DMS114 treated with DMSO at 0.1 percent for 48 hours (cell line): ENCODE results near the gene TTC17.
"Not testable (repeated sequence)": the region's sequence is repeated elsewhere in the genome, so short reads cannot be mapped to it uniquely, and the experiment has no call there.

Experiments used
- DNase-seq: peaks from one replicate; lab custom pipeline; 2025; ENCODE audit not compliant: unreplicated experiment; lab: John Stamatoyannopoulos, UW

TTC17 gene

DNA sequence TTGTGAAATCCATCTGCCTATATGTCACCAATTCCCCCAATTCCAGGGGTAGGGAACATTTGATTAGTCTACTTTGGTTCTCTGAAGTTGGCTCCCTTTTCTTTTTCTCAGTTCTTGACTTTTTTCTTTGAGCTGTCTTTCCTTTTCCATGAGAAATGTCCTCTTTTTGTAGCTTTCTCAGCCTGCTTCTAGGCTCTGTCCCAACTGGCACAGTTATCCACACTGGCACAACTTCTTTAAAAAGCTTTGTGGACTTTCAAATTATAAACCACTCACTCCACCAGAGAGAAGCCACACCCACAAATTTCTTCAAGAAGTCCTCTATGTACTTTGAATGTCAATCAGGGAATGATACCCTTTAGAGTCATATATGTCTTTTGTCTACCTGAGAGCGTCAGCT lies 100.5 kb downstream of the TTC17 start:
- DNase-seq: no peak

DNA sequence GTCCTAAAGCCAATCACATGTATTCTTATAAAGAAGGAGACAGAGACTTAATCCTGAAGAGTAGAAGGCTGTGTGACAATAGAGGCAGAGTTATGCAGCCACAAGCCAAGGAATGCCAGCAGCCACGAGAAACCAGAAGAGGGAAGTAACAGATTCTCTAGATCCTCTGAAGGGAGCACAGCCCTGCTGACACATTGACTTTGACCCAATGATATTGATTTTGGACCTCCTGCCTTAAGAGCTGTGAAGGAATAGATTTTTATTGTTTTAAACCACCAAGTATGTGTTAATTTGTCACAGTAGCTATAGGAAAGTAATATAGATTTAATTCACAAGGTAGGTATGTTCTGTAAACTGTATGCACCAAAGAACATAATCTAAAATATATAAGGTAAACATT lies 103.6 kb downstream of the TTC17 start:
- DNase-seq: no peak

DNA sequence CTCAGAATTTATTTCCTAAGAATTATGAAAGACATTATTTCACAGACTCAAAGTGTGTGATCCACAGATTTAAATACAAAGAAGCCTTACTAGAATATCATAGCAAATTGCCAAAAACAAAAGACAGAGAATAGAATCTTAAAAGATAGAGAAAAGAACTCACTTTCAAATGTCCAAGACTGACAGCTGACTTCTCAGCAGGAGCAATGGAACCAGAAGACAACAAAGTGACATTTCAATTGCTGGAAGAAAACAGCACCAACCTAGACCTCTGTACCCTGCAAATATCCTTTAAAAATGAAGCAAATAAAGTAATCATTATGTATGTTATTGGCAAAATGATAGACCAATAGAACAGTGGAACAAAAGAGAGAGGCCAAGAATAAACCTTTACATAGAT lies 109.2 kb downstream of the TTC17 start:
- no peak for DNase-seq

DNA sequence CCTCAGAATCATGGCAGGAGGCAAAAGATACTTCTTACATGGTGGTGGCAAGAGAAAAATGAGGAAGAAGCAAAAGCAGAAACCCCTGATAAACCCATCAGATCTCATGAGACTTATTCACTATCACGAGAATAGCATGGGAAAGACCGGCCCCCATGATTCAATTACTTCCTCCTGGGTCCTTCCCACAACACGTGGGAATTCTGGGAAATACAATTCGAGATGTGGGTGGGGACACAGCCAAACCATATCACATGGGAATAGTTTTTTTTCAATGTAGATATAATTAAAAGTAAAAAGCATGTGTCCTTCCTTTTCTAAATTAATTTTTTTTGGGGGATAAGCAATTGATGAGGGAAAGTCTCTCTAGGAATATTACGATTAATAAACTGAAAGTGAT lies 118.8 kb downstream of the TTC17 start:
- DNase-seq: not testable (repeated sequence)

DNA sequence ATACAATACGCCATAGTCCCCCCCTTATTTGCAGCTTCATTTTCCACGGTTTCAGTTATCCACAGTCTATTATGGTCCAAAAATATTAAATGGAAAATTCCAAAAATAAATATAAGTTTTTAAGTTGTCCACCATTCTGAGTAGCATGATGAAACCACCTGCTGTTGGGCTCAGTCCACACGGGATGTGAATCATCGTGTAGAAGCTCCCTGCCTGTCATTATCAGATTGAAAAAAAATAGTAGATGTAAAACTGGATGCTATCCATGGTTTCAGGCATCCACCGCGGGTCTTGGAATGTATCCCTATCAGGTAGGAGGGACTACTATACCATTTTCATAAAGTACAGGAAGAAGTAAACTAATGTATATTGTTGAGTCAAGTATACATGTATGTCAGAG lies 127.4 kb downstream of the TTC17 start:
- no peak for DNase-seq

DNA sequence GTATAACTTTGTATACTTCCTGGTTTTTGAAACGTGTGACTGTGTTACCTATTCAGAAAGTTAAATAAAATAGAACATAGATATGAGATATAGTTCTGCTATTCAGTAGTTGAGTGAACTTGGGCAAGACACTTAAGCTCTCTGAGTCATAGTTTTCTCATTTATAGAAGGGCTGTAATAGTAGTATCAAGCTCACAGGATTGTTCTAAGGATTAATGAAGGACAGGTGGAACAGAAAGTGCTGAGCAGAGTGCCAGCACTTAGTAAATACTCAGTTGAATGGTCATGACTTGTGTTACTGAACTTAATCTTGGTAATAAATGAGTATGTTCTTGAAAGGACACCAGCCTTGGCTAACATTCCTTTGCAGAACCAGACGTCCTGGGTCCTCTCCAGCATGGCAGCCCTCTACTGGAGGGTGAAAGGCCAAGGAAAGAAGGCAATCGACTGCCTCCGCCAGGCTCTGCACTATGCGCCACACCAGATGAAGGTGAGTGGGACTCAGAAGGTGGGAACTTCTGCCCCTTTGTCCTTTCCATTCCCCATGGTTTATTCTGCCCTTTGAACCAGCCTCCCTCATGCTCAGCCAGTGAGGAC lies 131.2 kb downstream of the TTC17 start:
- no peak for DNase-seq

DNA sequence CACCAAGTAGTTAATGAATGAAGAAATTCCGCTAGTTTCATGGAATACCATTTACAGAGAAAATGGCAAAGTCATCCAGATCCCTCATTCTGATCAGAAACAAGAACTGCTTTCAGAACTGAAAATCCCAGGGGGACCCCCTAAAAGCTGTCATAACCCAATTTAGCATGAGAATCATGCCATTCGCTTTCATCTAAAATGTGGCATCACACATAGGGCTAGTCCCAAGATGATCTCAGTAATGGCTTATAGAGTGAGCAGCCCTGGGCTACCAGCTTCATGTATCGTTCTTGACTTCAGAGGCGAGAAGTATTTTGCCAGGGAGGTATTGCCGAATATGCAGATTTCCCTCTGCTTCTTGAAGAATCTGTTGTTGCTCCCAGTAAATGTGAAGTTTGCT lies 134.0 kb downstream of the TTC17 start:
- DNase-seq: no peak

DNA sequence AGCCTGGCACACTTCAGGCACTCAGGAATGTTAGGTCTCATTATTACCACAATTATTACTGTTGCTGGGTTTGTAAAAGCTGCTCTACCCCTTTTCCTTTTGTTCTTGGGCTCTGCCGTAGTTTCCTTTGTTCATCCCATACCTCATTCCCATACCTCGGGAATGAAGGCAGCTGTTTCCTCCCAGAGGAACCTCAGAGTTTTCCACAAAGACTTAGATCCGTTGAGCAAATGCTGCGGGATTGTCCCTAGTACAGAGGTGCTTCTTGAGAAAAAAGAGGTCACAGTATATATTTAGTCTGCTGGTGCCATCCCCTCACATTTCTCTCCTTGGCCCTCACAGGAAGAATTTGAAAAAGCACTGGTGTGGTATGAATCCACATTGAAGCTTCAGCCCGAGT lies 134.7 kb downstream of the TTC17 start:
- DNase-seq: no peak

DNA sequence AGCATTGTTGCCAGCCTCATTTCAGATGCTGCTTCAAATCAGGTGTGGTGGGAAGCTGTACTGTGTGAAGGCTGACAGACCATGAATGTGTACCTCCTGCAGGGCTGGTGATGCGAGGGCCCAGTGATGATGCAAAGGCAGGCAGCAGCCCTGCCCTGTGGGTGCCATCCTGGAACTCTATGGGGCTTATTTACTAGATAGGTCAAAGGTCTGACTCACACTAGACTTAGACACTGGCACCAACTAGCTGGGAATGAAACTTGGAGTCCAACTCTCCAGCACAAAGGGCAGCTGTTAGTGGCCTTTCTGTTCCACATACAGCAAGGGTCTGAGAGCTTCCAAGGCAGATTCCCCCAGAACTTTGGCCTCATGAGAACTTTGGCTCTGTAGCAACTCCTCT lies 138.4 kb downstream of the TTC17 start:
- DNase-seq: no peak

DNA sequence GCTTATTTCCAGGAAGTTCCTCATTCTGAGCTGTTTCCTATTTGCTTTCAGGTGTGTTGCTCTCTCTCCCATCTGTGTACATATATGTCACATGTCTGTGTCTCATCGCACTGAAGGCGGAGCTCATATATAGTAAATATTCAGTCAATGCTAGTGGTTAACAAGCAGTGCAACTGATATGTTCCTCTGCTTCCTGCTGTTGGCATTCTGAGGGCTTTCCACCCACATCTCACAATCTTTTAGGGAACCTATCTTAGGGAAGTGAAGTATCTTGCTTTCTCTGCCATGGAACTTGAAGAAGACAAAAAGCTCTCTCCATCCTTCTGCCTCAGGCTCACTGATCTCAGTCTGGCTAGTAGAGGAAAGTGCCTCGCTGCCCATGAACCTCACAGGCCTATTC lies 139.8 kb downstream of the TTC17 start:
- no peak for DNase-seq

DNA sequence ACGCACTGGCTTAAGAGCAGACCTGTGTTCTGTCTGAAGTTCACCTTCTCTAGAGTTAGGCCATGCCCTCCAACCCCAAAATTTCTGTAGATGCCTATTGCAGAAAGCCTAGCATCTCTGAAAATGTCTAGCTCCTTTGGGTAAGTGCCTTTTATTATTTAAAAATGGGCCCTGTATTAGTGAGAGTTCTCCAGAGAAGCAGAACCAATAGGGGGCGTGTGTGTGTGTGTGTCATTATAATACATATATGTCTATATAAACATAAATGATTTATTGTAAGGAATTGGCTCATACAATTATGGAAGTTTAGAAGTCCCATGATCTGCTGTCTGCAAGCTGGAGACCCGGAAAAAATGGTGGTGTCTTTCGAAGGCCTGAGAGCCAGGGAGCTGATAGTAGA lies 144.7 kb downstream of the TTC17 start:
- DNase-seq: no peak

DNA sequence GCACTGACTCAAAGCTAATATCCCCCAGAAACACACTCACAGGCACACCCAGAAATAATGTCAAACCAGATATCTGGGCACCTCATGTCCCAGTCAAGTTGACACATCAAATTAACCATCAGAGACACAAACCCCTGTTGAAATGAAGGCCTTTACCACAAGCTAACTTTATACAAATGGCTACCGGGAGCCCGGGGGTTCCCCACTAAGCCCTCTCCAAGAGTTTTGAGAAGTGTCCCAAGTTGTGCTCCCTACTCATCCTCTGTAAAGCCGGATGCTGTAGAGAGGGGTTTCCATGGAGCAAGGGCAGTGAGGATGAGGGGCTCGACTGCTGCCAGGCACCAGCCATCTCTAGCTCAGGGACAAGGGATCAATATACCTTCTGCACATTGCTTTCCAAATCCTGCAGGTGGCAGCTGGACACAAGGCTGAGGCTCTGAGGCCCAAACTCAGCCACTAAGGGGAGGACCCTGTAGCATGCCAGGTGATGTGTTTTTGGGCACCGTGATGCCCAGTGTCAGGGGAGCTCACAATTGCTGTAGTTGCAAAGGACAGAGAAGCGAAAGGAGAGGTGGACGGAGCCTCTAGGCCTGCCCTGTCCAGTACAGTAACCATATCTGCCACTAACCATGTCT lies 145.7 kb downstream of the TTC17 start:
- DNase-seq: peak; percentile 20

DNA sequence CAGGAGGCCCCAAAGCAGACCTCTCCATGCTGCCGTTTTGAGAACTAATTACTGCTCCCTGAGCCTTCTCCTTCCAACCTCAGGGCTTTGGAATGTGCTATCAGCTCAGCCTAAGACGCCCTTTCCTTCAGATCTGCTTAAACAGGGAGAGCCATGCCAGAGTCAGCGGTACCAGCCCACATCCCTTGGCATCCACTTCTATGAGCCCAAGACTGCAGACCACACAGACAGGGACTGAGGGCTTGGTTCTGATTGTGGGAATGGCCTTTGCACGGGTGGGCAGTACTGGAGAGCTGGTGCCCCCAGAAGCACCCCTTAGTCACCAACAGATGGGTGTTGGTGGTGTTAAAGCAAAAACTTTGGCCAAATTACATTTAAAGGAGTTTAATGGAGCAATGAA lies 146.5 kb downstream of the TTC17 start:
- no peak for DNase-seq

DNA sequence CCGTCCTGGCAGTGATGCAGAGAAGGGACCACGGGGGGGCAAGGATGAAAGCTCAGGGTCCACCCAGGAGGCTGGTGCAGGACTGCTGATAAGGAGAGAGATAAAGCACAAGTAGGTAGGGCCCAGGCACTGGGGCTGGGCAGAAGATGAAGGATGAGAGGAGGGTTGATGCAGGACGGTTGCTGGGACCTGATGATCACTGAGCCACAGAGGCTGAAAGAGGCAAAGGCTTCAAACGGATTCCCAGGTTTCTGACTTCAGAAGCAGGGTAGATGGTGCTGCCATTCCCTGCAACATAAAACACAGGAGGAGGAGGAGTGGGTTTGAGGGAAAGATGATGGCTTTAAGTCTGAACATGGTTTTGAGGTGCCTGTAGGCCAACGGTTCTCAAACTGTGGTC lies 148.5 kb downstream of the TTC17 start:
- DNase-seq: no peak

DNA sequence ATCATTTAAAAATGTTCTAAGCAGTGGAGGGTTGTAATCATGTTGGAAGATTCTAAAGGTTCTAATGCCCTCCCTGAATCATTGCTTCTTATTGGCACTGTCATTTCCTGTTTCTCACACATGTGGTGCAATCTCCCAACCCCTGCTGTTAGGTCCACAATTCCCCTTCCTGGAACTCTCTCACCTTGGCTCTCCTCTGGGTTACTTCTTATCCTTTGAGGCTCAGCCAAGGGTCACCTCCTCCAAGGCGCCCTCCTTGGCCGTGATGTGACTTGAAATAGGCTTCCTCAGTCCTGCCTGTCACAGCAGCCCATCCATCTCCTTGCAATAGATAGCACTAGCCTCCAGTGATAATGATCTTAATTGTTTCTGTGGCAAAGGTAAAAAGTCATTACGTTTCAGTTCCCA lies 149.8 kb downstream of the TTC17 start:
- DNase-seq: no peak

DNA sequence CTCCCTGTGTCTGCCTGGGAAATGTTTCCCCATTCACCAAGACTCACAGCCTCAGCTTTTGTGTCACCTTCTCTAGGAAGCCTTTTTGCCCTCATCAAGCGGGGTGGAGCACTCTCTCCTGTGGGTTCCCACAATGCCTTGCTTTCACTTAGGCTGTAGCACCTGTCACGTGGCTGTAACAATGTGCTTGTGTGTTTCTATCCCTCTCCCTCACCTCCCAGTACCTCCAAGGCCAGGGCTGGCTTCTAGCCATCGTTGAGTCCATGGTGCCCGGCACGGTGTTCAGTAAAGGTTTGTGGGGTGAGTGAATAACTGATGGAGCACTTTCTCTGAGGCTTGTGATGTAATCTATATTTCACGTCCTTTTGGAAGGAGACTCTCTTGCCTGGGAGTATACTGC lies 153.2 kb downstream of the TTC17 start:
- DNase-seq: no peak

DNA sequence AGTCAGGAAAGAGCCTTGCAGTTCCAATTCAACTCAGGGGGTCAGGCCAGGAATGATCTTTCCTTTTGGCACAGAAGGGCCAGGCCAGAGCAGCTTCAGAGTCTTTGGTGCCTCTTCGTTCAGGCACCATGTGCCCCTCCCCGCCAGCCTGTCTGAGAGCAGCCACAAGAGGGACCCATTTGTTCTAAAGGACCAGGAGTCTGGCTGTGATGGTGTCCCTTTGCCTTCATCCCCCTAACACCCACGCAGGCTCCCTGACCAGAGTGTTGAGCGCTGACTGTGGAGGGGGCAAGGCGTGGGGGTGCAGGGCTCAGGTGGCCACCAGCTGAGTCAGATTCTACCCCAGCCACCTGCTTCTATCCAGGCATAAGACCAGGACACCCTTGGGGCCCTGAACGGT lies 156.4 kb downstream of the TTC17 start:
- peak; percentile 6 for DNase-seq

DNA sequence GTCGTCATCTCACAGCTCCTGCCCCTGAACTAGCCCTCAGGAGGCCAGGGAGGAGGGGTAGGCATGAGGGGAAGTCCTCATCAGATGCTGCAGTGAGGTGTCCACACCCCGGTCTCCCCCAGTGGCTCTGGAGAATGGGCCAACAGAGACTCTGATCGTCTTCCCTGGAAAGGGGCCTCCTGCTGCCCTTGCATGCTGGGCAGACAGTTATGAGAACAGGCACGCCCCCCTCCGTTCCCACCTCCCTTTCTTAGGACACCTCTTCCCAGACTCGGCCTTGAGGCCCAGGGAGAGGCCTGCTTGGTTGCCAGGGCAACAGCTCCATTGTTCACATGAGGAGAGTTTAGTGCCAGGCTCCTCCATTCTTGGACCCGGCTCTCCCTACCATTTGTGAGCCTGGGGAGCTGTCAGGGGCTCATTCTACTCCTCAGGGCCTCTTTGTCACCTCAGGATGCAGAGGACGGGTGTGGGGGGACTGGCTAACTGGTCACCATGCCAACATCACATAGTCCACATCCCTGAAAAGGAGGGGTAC lies 157.7 kb downstream of the TTC17 start:
- no peak for DNase-seq

DNA sequence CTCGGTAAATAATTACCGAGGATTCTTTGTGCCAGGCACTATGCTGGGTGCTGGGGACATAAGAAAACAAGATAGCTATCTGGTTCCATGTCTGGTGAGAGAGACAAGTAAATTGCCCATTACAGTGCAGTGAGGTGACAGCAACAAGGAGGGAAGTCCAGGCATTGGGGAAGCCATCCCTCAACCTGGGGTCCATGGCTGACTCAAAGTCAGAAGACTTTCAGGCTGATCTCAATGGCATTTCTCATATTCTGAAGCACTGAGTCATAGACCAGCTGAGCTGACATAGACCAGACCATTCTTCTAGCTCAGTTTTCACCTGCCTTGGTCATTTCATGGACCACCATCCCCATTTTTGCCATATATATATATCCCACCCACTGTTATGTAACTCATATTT lies 158.8 kb downstream of the TTC17 start:
- DNase-seq: no peak

DNA sequence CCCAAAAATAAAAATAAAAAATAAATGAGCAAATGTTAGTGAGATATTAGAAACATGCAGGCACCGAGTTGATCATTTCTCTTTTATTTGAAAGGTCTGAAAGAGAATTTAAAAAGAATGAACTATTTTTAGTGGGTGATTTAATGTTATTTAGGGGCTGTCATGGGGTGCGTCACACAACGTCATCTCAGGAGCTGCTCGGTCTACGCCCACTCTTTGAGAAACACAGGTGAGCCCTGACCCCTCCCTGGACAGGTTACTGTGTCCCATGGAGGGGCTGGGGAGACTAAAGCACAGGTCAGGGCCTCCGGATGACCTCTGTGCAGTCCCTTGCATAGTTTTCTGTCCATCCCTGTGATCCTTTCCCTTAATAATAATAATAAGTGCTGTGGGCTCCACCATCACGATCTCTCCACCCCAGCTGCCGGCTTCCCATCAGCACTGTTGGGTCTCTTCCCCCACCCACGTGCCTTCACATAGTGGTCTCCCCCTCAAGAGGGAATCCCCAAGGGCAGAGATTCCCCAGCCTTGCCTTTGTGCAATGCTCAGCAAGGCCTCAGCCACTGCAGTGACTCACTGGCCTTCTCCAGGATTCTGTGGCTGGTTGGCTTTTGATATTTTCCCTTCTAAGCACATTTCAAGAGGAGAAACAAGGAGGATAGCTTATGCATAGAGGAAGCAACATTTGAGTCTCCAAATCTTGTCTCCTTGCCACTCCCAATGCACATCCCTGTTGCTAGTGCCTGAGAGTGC lies 159.9 kb downstream of the TTC17 start:
- DNase-seq: no peak

DNA sequence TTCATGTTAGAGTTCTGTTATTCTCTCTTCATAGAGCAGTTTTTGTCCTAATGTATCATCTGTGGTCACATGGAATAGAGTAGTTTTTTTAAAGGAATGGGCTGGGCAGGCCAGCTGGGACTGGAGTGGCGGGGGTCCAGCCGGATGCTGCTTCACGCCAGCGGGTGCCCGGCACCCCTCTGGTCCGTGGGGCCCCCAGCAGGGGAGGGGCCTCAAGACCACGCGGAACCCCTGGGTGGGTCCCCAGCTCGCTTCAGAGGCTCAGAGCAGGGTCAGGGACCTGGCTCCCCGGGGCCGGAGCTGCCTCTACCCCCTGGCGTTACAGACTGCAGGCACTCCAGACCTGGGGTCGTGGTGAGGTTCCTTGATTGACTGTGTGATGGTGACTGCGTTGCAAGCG lies 162.8 kb downstream of the TTC17 start:
- DNase-seq: no peak

DNA sequence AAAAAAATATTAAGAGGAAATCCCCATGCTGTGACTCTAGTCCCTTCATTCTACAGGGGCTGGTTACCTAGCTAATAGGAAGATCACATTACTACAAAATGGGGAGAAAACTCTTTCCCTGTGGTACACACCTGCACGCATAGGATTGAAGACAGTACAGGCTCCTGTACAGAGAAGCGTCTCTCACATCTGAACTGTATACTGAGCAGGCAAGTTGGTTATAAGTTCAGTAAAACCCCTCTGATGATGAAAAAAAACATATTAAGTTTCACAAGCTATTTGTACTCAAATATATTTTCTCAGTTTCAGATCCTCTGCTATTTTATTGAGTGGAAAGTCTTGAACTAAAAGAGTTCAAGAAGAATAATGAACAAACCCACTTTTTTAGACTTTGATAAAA lies 164.9 kb downstream of the TTC17 start:
- DNase-seq: no peak
